Pancreas (tissue), 10 donors: ENCODE measurements around the gene TSEN2. TPM values are rescaled to one million over a fixed set of nuclear protein-coding genes. Genes with fewer than 3 reads are reported as not detected.

Experiments used
- ATAC-seq, 4 donors: fragments of 200-7000 bp; cut with Tn5 transposase; one replicate each; pipeline versions ENCODE4 v1.8.0 to v1.9.1; 2020; ENCODE audit warnings: mild to moderate bottlenecking in 4 of 4, moderate library complexity in 4 of 4
- DNase-seq, 6 donors: peaks; one replicate each; pipeline ENCODE4 v3.0.0-alpha.2; 2020
- FAIRE-seq: peaks from 2 replicates; lab custom pipeline; 2012; peaks lifted over from hg19 to GRCh38; lab: Jason Lieb, UNC
- H3K27ac ChIP-seq, 4 donors: fragments of 200-600 bp; sonication (generic); 1 replicate in 3 of 4; 2 replicates in 1 of 4; pipeline versions ENCODE4 v1.5.0 to v1.8.0; 2020
- H3K27me3 ChIP-seq, 4 donors: fragments of 200-600 bp; one replicate each; pipeline ENCODE4 v1.8.0; 2021
- H3K36me3 ChIP-seq, 3 donors: fragments of 200-600 bp; sonication (generic) in 1 of 3; one replicate each; pipeline versions ENCODE4 v1.5.0 to v1.8.0; 2020 to 2021
- H3K4me1 ChIP-seq, 3 donors: fragments of 200-600 bp; one replicate each; pipeline ENCODE4 v1.8.0; 2021
- H3K4me3 ChIP-seq, 4 donors: fragments of 200-600 bp; sonication (generic) in 2 of 4; one replicate each; pipeline versions ENCODE4 v1.5.0 to v1.8.0; 2020 to 2021
- H3K9me3 ChIP-seq, 4 donors: fragments of 200-600 bp; one replicate each; pipeline ENCODE4 v1.8.0; 2021
- WGBS, 2 donors: extraction: QIAGEN DNeasy Blood & Tissue Kit; methylation state at CpG; one replicate each; pipeline ENCODE4 v1.1.7; 2013; 5-methylcytosine and 5-hydroxymethylcytosine counted together
- intact Hi-C, 3 donors: fragments of 100-400 bp; cut with DNase I; formaldehyde crosslinking; loops; one replicate each; pipeline versions ENCODE4 v1.11.1 to v1.14.2; 2022
- polyA plus RNA-seq, 2 donors: library from polyadenylated mRNA; stranded (reverse); fragments of 200-250 nt; gene quantifications; one replicate each; pipeline ENCODE4 v1.2.3, GENCODE V29; 2013
- total RNA-seq, 6 donors: library from RNA; stranded (reverse); fragmentation: NEBNext Ultra II Directional in 4 of 6; extraction: Animal tissue kit (Norgen Biotek cat#: 25700) in 4 of 6; gene quantifications; one replicate each; pipeline versions ENCODE4 v1.2.1 to v1.2.4, GENCODE V29; 2021 to 2023
- TF ChIP-seq, protein P1 (sequence below), 4 donors: fragments of 200-600 bp; sonication (generic) in 3 of 4; IDR thresholded peaks; one replicate each; pipeline versions ENCODE4 v1.5.0 to v1.8.0; 2021; ENCODE audit warnings: antibody characterized with exemption in 4 of 4
- donor health status: healthy with polysubstance abuse.
- donor health status: DM: no; HTN: no; CAD: no; lungs with moderate emphysema.
- donor health status: DM: no; HTN: no; CAD: no.
- donor health status: control.
- donor health status: control.
- donor health status: Bipolar disorder and iron deficiency.
- donor health status: DM: yes; HTN: yes; CAD: no.
- donor health status: DM: no; HTN: no; CAD: no.
- donor health status: DM: no; HTN: no; CAD: no.
- donor health status: DM: yes; HTN: yes; CAD: no.

The TSEN2 gene
- total and polyA plus RNA-seq, 8 donors: 8.7 to 17.0 (median 10.9) TPM

DNA sequence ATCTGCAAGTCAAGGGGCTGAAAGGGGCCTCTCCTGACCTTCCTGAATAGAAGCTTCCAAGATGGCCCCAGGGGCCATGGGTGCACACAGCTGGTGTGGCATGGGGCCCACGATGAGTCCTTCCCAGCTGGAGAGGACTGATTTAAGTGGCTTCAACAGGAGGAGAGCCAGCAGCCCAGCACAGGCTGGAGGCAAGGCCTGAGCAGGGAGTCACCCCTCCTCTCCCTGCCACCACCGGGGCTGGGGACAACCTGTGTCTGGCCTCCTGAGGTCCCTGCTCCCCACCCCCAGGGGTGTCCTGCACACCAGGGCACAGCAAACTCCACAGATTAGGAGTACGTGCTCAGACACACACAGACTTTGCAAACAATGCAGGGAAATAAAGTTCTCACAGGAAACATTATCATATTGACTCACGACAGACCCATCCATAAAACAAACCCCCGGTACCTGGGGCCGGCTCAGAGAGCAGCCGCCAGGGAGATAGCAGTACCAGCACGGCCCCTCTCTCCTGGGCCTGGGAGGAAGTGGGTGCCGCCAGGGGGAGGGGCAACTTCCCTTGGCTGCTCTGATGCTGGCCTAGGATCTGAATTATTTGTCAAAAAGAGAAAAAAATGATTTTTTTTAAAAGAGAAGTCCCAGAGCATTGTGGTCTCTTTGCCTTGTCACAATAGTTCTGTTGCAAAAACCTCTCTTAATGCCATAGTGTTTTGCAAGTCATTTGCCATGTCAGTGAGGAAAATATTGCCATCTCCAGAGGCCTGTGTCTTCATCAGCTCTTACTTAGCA is 21.9 kb upstream of the TSEN2 start:
- no peaks in the 10 kb centered on the region for H3K36me3 ChIP-seq
- 46 to 47% methylated on average over 9 of the region's 9 CpGs for WGBS, 2 donors
- no peaks in the 10 kb centered on the region for H3K27me3 ChIP-seq
- DNase-seq (no peak), FAIRE-seq (no peak), ATAC-seq (peak in 1 of 4 donors; percentile 50)
- H3K27ac ChIP-seq: no peak overlapping the region
- TF ChIP-seq, protein P1, sequence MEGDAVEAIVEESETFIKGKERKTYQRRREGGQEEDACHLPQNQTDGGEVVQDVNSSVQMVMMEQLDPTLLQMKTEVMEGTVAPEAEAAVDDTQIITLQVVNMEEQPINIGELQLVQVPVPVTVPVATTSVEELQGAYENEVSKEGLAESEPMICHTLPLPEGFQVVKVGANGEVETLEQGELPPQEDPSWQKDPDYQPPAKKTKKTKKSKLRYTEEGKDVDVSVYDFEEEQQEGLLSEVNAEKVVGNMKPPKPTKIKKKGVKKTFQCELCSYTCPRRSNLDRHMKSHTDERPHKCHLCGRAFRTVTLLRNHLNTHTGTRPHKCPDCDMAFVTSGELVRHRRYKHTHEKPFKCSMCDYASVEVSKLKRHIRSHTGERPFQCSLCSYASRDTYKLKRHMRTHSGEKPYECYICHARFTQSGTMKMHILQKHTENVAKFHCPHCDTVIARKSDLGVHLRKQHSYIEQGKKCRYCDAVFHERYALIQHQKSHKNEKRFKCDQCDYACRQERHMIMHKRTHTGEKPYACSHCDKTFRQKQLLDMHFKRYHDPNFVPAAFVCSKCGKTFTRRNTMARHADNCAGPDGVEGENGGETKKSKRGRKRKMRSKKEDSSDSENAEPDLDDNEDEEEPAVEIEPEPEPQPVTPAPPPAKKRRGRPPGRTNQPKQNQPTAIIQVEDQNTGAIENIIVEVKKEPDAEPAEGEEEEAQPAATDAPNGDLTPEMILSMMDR (IDR thresholded peaks at IDR 0.05): no peak
- no peak overlapping the region for H3K4me3 ChIP-seq
- intact Hi-C loops: no loop called here
- no peaks in the 10 kb centered on the region for H3K9me3 ChIP-seq
- H3K4me1 ChIP-seq: no peaks in the 10 kb centered on the region

DNA sequence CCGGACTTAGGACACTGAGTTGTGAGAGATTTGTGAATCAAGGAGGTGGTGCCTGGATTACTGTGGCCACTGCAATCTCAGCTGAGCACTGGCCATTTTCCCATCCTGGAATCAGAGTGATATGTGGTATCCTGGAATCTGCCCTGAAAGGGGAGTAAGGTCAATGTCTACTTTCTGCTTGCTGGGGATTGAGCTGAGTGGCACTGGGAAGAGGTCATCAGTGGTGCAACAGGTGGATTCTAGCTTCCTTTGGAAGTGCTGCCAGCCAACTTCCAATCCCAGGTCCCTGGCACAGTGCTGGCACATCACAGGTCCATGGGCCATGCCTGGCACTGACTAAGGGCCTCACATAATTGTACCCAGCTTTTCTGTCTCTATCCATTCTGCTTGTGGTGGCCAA is 20.6 kb upstream of the TSEN2 start:
- TF ChIP-seq, protein P1 (IDR thresholded peaks at IDR 0.05): no peak
- WGBS, 2 donors: 90 to 95% methylated on average over 1 of the region's 1 CpG
- Histone ChIP-seq H3K4me1 (no peaks in the 10 kb centered on the region), H3K4me3 (no peak overlapping the region), H3K36me3 (no peaks in the 10 kb centered on the region), H3K27me3 (no peaks in the 10 kb centered on the region), H3K27ac (no peak overlapping the region), H3K9me3 (no peaks in the 10 kb centered on the region)
- intact Hi-C loops: no loop called here
- FAIRE-seq (no peak), DNase-seq (no peak), ATAC-seq (no peak)

DNA sequence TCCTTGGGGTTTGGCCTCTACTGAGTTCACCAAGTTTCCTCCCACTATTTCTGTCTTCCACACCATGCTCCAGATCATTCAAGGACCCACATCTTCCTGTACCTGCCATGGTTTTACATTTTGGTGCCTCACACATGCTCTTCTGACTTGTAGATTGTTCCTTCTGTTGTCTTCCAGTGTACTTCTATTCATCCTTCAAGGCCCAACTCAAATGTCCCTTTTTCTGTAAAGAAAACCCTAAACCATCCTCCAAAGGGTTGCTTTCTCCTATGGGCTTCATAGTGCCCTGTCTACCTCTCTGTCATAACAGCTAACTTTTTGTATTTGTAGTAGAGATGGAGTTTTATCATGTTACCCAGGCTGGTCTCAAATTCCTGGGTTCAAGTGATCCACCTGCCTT is 20.1 kb upstream of the TSEN2 start:
- no peak for ATAC-seq
- Histone ChIP-seq H3K36me3 (no peaks in the 10 kb centered on the region), H3K9me3 (no peaks in the 10 kb centered on the region), H3K27ac (no peak overlapping the region), H3K27me3 (no peaks in the 10 kb centered on the region), H3K4me3 (no peak overlapping the region), H3K4me1 (no peaks in the 10 kb centered on the region)
- TF ChIP-seq, protein P1 (IDR thresholded peaks at IDR 0.05): no peak
- intact Hi-C loops: no loop called here
- no peak for DNase-seq
- no peak for FAIRE-seq

DNA sequence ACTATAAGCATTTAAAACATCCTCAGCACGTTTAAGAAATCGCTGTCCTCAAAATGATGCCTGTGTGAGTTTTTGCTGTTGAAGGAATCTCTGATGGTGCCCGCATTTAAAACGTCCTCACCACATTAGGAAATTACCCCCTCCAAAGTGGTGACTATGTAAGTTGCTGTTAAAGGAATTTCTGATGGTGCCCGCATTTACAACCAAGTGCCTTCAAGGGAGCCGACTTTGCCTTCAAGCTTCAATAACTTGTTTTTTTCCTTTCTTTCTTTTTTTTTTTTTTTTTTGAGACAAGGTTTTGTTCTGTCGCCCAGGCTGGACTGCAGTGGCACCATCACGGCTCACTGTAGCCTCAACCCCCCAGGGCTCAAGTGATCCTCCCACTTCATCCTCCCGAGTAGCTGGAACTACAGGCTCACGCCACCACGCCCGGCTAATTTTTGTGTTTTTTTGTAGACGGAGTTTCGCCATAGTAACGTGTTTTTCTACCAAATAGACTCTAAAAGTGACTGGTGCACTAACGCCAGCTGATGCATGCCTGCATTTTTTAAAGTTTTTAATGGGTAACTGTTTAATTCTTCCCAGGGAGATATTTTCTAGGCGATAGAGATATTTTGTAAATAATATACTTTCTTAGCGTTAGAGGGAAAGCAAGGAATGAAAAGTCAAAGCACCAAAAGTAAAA is 19.0 kb upstream of the TSEN2 start:
- Histone ChIP-seq H3K27me3 (no peaks in the 10 kb centered on the region), H3K4me1 (no peaks in the 10 kb centered on the region), H3K4me3 (no peak overlapping the region), H3K27ac (no peak overlapping the region), H3K9me3 (no peaks in the 10 kb centered on the region), H3K36me3 (no peaks in the 10 kb centered on the region)
- WGBS, 2 donors: 64 to 68% methylated on average over 18 of the region's 18 CpGs
- intact Hi-C loops: no loop called here
- TF ChIP-seq, protein P1 (IDR thresholded peaks at IDR 0.05): no peak
- ATAC-seq (no peak), FAIRE-seq (no peak), DNase-seq (no peak)

DNA sequence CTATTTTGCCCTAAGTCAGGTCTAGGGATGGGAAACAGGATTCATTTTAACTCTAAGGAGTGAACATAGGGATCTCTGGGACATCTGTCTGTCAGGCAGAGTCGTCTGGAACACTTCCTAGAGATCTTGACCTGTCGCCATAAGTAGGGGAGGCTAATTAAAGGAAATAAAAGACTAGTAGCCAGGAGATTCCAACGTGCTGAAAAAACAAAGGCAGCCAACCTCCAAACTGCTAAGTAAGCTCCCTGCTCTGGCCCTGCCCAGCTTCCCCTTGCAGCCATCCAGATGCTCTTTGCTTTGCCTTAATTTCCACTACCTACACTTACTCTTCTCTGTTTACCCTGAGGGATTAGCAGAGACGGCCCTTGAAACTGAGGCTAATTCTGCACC is 18.4 kb upstream of the TSEN2 start:
- H3K27ac ChIP-seq: no peak overlapping the region
- H3K27me3 ChIP-seq: no peaks in the 10 kb centered on the region
- no peaks in the 10 kb centered on the region for H3K4me1 ChIP-seq
- no peak for DNase-seq
- FAIRE-seq: no peak
- intact Hi-C loops: no loop called here
- WGBS, 2 donors: 26 to 29% methylated on average over 4 of the region's 4 CpGs
- H3K9me3 ChIP-seq: no peaks in the 10 kb centered on the region
- TF ChIP-seq, protein P1 (IDR thresholded peaks at IDR 0.05): no peak
- ATAC-seq: no peak
- H3K4me3 ChIP-seq: no peak overlapping the region
- H3K36me3 ChIP-seq: no peaks in the 10 kb centered on the region
